Measurements from ENCODE around the gene GALNT5.
"Not testable (repeated sequence)": the region's sequence is repeated elsewhere in the genome, so short reads cannot be mapped to it uniquely, and the experiment has no call there.

GALNT5 gene

GRCh38 chr2:157261199-157261782, 3.8 kb downstream of the GALNT5 start:
- no peak overlapping the region for H3K4me3 ChIP-seq (ENCODE audit: insufficient read depth, low read depth, low read length)
- no peaks in the 10 kb centered on the region for H3K9me3 ChIP-seq (ENCODE audit: control insufficient read depth, low read length)
- H3K36me3 ChIP-seq (ENCODE audit: control insufficient read depth, insufficient read depth, low read length), result no peaks in the 10 kb centered on the region
- WGBS, 2 experiments, result 90 to 91% methylated on average over 6 of the region's 6 CpGs
- no peaks in the 10 kb centered on the region for H3K27me3 ChIP-seq (ENCODE audit: control insufficient read depth, insufficient read depth, low read length, poor library complexity, severe bottlenecking)
- peaks cover 18% of the 10 kb centered on the region for H3K4me1 ChIP-seq (ENCODE audit: control insufficient read depth, insufficient read depth, low read length)
- no peak overlapping the region for H3K27ac ChIP-seq (ENCODE audit: insufficient read depth, low read depth, low read length, poor library complexity, severe bottlenecking)

GRCh38 chr2:157262248-157262647, 4.7 kb downstream of the GALNT5 start:
- H3K27ac ChIP-seq (ENCODE audit: insufficient read depth, low read depth, low read length, poor library complexity, severe bottlenecking), result no peak overlapping the region
- no peaks in the 10 kb centered on the region for H3K9me3 ChIP-seq (ENCODE audit: control insufficient read depth, low read length)
- no peaks in the 10 kb centered on the region for H3K36me3 ChIP-seq (ENCODE audit: control insufficient read depth, insufficient read depth, low read length)
- H3K4me1 ChIP-seq (ENCODE audit: control insufficient read depth, insufficient read depth, low read length), result peaks cover 17% of the 10 kb centered on the region
- H3K4me3 ChIP-seq (ENCODE audit: insufficient read depth, low read depth, low read length), result no peak overlapping the region
- 90 to 98% methylated on average over 3 of the region's 3 CpGs for WGBS, 2 experiments
- H3K27me3 ChIP-seq (ENCODE audit: control insufficient read depth, insufficient read depth, low read length, poor library complexity, severe bottlenecking), result no peaks in the 10 kb centered on the region

- no peaks in the 10 kb centered on the region for H3K36me3 ChIP-seq (ENCODE audit: control insufficient read depth, insufficient read depth, low read length)
- no peaks in the 10 kb centered on the region for H3K9me3 ChIP-seq (ENCODE audit: control insufficient read depth, low read length)
- no peaks in the 10 kb centered on the region for H3K27me3 ChIP-seq (ENCODE audit: control insufficient read depth, insufficient read depth, low read length, poor library complexity, severe bottlenecking)
- H3K4me3 ChIP-seq (ENCODE audit: insufficient read depth, low read depth, low read length), result no peak overlapping the region
- H3K27ac ChIP-seq (ENCODE audit: insufficient read depth, low read depth, low read length, poor library complexity, severe bottlenecking), result no peak overlapping the region
- WGBS, 2 experiments, result 64 to 82% methylated on average over 3 of the region's 3 CpGs
- peaks cover 10% of the 10 kb centered on the region for H3K4me1 ChIP-seq (ENCODE audit: control insufficient read depth, insufficient read depth, low read length)
These were observed 6.6 kb downstream of the GALNT5 start for GRCh38 chr2:157264099-157264498.

- WGBS, 2 experiments, result 93 to 97% methylated on average over 3 to 4 of the region's 4 CpGs
- H3K27me3 ChIP-seq (ENCODE audit: control insufficient read depth, insufficient read depth, low read length, poor library complexity, severe bottlenecking), result no peaks in the 10 kb centered on the region
These were observed 8.3 kb downstream of the GALNT5 start for GRCh38 chr2:157265825-157266224.

GRCh38 chr2:157267476-157267875, 10.0 kb downstream of the GALNT5 start:
- 83 to 97% methylated on average over 1 to 2 of the region's 2 CpGs for WGBS, 2 experiments
- no peaks in the 10 kb centered on the region for H3K27me3 ChIP-seq (ENCODE audit: control insufficient read depth, insufficient read depth, low read length, poor library complexity, severe bottlenecking)
- H3K4me3 ChIP-seq (ENCODE audit: insufficient read depth, low read depth, low read length), result no peak overlapping the region
- H3K4me1 ChIP-seq (ENCODE audit: control insufficient read depth, insufficient read depth, low read length), result peaks cover 12% of the 10 kb centered on the region
- H3K9me3 ChIP-seq (ENCODE audit: control insufficient read depth, low read length), result no peaks in the 10 kb centered on the region
- H3K36me3 ChIP-seq (ENCODE audit: control insufficient read depth, insufficient read depth, low read length), result no peaks in the 10 kb centered on the region
- H3K27ac ChIP-seq (ENCODE audit: insufficient read depth, low read depth, low read length, poor library complexity, severe bottlenecking), result no peak overlapping the region

More at GRCh38 chr2:157265825-157266224, 8.3 kb downstream of the GALNT5 start:
- Histone ChIP-seq H3K4me3 (ENCODE audit: insufficient read depth, low read depth, low read length) (no peak overlapping the region), H3K36me3 (ENCODE audit: control insufficient read depth, insufficient read depth, low read length) (no peaks in the 10 kb centered on the region), H3K27ac (ENCODE audit: insufficient read depth, low read depth, low read length, poor library complexity, severe bottlenecking) (no peak overlapping the region), H3K9me3 (ENCODE audit: control insufficient read depth, low read length) (no peaks in the 10 kb centered on the region), H3K4me1 (ENCODE audit: control insufficient read depth, insufficient read depth, low read length) (peaks cover 12% of the 10 kb centered on the region)

- H3K36me3 ChIP-seq (ENCODE audit: control insufficient read depth, insufficient read depth, low read length), result no peaks in the 10 kb centered on the region
- H3K4me1 ChIP-seq (ENCODE audit: control insufficient read depth, insufficient read depth, low read length), result peaks cover 12% of the 10 kb centered on the region
- 84 to 92% methylated on average over 2 of the region's 2 CpGs for WGBS, 2 experiments
- no peak overlapping the region for H3K4me3 ChIP-seq (ENCODE audit: insufficient read depth, low read depth, low read length)
- H3K27ac ChIP-seq (ENCODE audit: insufficient read depth, low read depth, low read length, poor library complexity, severe bottlenecking), result no peak overlapping the region
- H3K9me3 ChIP-seq (ENCODE audit: control insufficient read depth, low read length), result no peaks in the 10 kb centered on the region
- H3K27me3 ChIP-seq (ENCODE audit: control insufficient read depth, insufficient read depth, low read length, poor library complexity, severe bottlenecking), result no peaks in the 10 kb centered on the region
These were observed 11.6 kb downstream of the GALNT5 start for GRCh38 chr2:157269060-157269459.

GRCh38 chr2:157269922-157270321, 12.4 kb downstream of the GALNT5 start:
- Histone ChIP-seq H3K36me3 (ENCODE audit: control insufficient read depth, insufficient read depth, low read length) (no peaks in the 10 kb centered on the region), H3K27me3 (ENCODE audit: control insufficient read depth, insufficient read depth, low read length, poor library complexity, severe bottlenecking) (no peaks in the 10 kb centered on the region), H3K9me3 (ENCODE audit: control insufficient read depth, low read length) (no peaks in the 10 kb centered on the region), H3K27ac (ENCODE audit: insufficient read depth, low read depth, low read length, poor library complexity, severe bottlenecking) (no peak overlapping the region), H3K4me3 (ENCODE audit: insufficient read depth, low read depth, low read length) (no peak overlapping the region), H3K4me1 (ENCODE audit: control insufficient read depth, insufficient read depth, low read length) (peaks cover 10% of the 10 kb centered on the region)
- 90 to 92% methylated on average over 2 of the region's 2 CpGs for WGBS, 2 experiments

GRCh38 chr2:157271590-157272203, 14.2 kb downstream of the GALNT5 start:
- WGBS, 2 experiments, result 91 to 93% methylated on average over 1 of the region's 1 CpG
- Histone ChIP-seq H3K4me1 (ENCODE audit: control insufficient read depth, insufficient read depth, low read length) (peaks cover 6% of the 10 kb centered on the region), H3K27ac (ENCODE audit: insufficient read depth, low read depth, low read length, poor library complexity, severe bottlenecking) (no peak overlapping the region), H3K9me3 (ENCODE audit: control insufficient read depth, low read length) (no peaks in the 10 kb centered on the region), H3K4me3 (ENCODE audit: insufficient read depth, low read depth, low read length) (no peak overlapping the region), H3K36me3 (ENCODE audit: control insufficient read depth, insufficient read depth, low read length) (no peaks in the 10 kb centered on the region), H3K27me3 (ENCODE audit: control insufficient read depth, insufficient read depth, low read length, poor library complexity, severe bottlenecking) (no peaks in the 10 kb centered on the region)

- not testable (repeated sequence) for H3K27me3 ChIP-seq (ENCODE audit: control insufficient read depth, insufficient read depth, low read length, poor library complexity, severe bottlenecking); H3K4me1 ChIP-seq (ENCODE audit: control insufficient read depth, insufficient read depth, low read length); H3K4me3 ChIP-seq (ENCODE audit: insufficient read depth, low read depth, low read length); H3K27ac ChIP-seq (ENCODE audit: insufficient read depth, low read depth, low read length, poor library complexity, severe bottlenecking); H3K36me3 ChIP-seq (ENCODE audit: control insufficient read depth, insufficient read depth, low read length); H3K9me3 ChIP-seq (ENCODE audit: control insufficient read depth, low read length)
- WGBS, 2 experiments, result 91 to 93% methylated on average over 7 of the region's 7 CpGs
These were observed 21.8 kb downstream of the GALNT5 start for GRCh38 chr2:157279311-157279710.

GRCh38 chr2:157281316-157281715, 23.8 kb downstream of the GALNT5 start:
- H3K4me1 ChIP-seq (ENCODE audit: control insufficient read depth, insufficient read depth, low read length), result no peaks in the 10 kb centered on the region
- H3K27ac ChIP-seq (ENCODE audit: insufficient read depth, low read depth, low read length, poor library complexity, severe bottlenecking), result no peak overlapping the region
- H3K27me3 ChIP-seq (ENCODE audit: control insufficient read depth, insufficient read depth, low read length, poor library complexity, severe bottlenecking), result no peaks in the 10 kb centered on the region

More at GRCh38 chr2:157281316-157281715, 23.8 kb downstream of the GALNT5 start:
- H3K4me3 ChIP-seq (ENCODE audit: insufficient read depth, low read depth, low read length), result no peak overlapping the region
- no peaks in the 10 kb centered on the region for H3K36me3 ChIP-seq (ENCODE audit: control insufficient read depth, insufficient read depth, low read length)
- WGBS, 2 experiments, result 96 to 98% methylated on average over 6 of the region's 6 CpGs
- no peaks in the 10 kb centered on the region for H3K9me3 ChIP-seq (ENCODE audit: control insufficient read depth, low read length)
